ENCODE data around the gene MTA2. TPM values are rescaled to one million over a fixed set of nuclear protein-coding genes. Genes with fewer than 3 reads are reported as not detected.

Gene MTA2
- polyA plus RNA-seq, 1 donor from 2014 or later: 130 TPM

DNA sequence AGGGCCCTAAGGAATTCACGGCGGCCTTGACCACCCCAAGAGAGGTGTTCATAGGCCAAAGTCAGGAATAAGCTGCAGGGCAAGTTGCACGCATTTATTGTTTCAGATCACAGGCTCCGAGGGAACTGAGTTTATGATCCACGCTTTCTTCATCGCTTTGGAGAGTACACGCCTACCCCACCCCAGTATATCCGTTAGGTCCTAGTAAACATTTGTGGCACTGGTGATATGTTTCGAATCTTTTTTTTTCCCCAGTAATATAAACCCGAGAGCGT, 43.9 kb upstream of the MTA2 start:
- TF ChIP-seq, protein P1, sequence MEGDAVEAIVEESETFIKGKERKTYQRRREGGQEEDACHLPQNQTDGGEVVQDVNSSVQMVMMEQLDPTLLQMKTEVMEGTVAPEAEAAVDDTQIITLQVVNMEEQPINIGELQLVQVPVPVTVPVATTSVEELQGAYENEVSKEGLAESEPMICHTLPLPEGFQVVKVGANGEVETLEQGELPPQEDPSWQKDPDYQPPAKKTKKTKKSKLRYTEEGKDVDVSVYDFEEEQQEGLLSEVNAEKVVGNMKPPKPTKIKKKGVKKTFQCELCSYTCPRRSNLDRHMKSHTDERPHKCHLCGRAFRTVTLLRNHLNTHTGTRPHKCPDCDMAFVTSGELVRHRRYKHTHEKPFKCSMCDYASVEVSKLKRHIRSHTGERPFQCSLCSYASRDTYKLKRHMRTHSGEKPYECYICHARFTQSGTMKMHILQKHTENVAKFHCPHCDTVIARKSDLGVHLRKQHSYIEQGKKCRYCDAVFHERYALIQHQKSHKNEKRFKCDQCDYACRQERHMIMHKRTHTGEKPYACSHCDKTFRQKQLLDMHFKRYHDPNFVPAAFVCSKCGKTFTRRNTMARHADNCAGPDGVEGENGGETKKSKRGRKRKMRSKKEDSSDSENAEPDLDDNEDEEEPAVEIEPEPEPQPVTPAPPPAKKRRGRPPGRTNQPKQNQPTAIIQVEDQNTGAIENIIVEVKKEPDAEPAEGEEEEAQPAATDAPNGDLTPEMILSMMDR (IDR thresholded peaks at IDR 0.05; ENCODE audit: poor library complexity, severe bottlenecking): no peak
- no peak for TF ChIP-seq RAD21 (conservative IDR thresholded peaks at IDR 0.05)
- no peak for TF ChIP-seq MXI1 (conservative IDR thresholded peaks at IDR 0.05; ENCODE audit: poor library complexity, severe bottlenecking)
- no peak for TF ChIP-seq EP300 (conservative IDR thresholded peaks at IDR 0.05; ENCODE audit: poor library complexity, severe bottlenecking)
- no peak for TF ChIP-seq SMC3 (conservative IDR thresholded peaks at IDR 0.05; ENCODE audit: poor library complexity)
- no peak for TF ChIP-seq EZH2 (IDR thresholded peaks at IDR 0.05; ENCODE audit: borderline replicate concordance, insufficient read depth, low read length, poor library complexity, severe bottlenecking)
- no peak for TF ChIP-seq TAF1 (IDR thresholded peaks at IDR 0.05; ENCODE audit: low read depth)
- no peak for TF ChIP-seq POLR2AphosphoS5 (IDR thresholded peaks at IDR 0.05)
- TF ChIP-seq, protein P2, sequence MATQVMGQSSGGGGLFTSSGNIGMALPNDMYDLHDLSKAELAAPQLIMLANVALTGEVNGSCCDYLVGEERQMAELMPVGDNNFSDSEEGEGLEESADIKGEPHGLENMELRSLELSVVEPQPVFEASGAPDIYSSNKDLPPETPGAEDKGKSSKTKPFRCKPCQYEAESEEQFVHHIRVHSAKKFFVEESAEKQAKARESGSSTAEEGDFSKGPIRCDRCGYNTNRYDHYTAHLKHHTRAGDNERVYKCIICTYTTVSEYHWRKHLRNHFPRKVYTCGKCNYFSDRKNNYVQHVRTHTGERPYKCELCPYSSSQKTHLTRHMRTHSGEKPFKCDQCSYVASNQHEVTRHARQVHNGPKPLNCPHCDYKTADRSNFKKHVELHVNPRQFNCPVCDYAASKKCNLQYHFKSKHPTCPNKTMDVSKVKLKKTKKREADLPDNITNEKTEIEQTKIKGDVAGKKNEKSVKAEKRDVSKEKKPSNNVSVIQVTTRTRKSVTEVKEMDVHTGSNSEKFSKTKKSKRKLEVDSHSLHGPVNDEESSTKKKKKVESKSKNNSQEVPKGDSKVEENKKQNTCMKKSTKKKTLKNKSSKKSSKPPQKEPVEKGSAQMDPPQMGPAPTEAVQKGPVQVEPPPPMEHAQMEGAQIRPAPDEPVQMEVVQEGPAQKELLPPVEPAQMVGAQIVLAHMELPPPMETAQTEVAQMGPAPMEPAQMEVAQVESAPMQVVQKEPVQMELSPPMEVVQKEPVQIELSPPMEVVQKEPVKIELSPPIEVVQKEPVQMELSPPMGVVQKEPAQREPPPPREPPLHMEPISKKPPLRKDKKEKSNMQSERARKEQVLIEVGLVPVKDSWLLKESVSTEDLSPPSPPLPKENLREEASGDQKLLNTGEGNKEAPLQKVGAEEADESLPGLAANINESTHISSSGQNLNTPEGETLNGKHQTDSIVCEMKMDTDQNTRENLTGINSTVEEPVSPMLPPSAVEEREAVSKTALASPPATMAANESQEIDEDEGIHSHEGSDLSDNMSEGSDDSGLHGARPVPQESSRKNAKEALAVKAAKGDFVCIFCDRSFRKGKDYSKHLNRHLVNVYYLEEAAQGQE (IDR thresholded peaks at IDR 0.05; ENCODE audit: borderline replicate concordance): no peak
- Histone ChIP-seq H3K79me2 (replicated peaks; ENCODE audit: insufficient read depth, low read length) (peaks cover 21% of the 10 kb centered on the region), H3K4me3 (ENCODE audit: low read length) (peak overlapping the region; percentile 99), H3K4me2 (ENCODE audit: low read length) (peak overlapping the region; percentile 92), H3K9me3 (ENCODE audit: low read length) (no peaks in the 10 kb centered on the region), H3K36me3 (ENCODE audit: insufficient read depth, low read length) (no peaks in the 10 kb centered on the region), H4K20me1 (ENCODE audit: insufficient read depth) (no peaks in the 10 kb centered on the region), H3K27ac (ENCODE audit: low read length) (peak overlapping the region; percentile 81), H3K9me2 (ENCODE audit: insufficient read depth, low read length) (no peaks in the 10 kb centered on the region), H3K27me3 (ENCODE audit: insufficient read depth, low read depth, low read length) (no peaks in the 10 kb centered on the region), H3F3A (ENCODE audit: insufficient read depth, low read length, poor library complexity, severe bottlenecking) (no peaks in the 10 kb centered on the region), H3K9ac (ENCODE audit: low read length) (peak overlapping the region; percentile 90), H2AFZ (ENCODE audit: low read depth, low read length) (peak overlapping the region; percentile 33)

DNA sequence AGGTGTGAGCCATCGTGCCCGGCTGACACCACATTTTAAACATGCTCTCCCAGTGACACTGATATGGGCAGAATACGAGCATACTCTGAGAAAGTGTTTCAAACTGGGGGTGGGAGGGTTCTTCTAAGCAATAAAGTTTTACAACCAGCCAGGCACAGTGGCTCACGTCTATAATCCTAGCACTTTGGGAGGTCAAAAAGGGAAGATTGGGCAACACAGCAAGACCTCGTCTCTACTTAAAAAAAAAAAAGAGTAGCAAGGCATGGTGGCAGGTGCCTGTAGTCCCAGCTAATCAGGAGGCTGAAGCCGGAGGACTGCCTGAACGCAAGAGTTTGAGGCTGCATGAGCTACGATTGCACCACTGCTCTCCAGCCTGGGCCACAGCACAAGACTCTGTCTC, 42.6 kb upstream of the MTA2 start:
- H3K9me2 ChIP-seq (ENCODE audit: insufficient read depth, low read length): no peaks in the 10 kb centered on the region
- peaks cover 26% of the 10 kb centered on the region for H3K79me2 ChIP-seq (replicated peaks; ENCODE audit: insufficient read depth, low read length)
- H3F3A ChIP-seq (ENCODE audit: insufficient read depth, low read length, poor library complexity, severe bottlenecking): no peaks in the 10 kb centered on the region
- H3K9me3 ChIP-seq (ENCODE audit: low read length): no peaks in the 10 kb centered on the region
- no peaks in the 10 kb centered on the region for H4K20me1 ChIP-seq (ENCODE audit: insufficient read depth)
- TF ChIP-seq, protein P1 (IDR thresholded peaks at IDR 0.05; ENCODE audit: poor library complexity, severe bottlenecking): no peak
- TF ChIP-seq, protein P2 (IDR thresholded peaks at IDR 0.05; ENCODE audit: borderline replicate concordance): no peak
- no peak for TF ChIP-seq RAD21 (conservative IDR thresholded peaks at IDR 0.05)
- no peak for TF ChIP-seq POLR2AphosphoS5 (IDR thresholded peaks at IDR 0.05)
- TF ChIP-seq SMC3 (conservative IDR thresholded peaks at IDR 0.05; ENCODE audit: poor library complexity): no peak
- TF ChIP-seq MXI1 (conservative IDR thresholded peaks at IDR 0.05; ENCODE audit: poor library complexity, severe bottlenecking): no peak
- TF ChIP-seq EP300 (conservative IDR thresholded peaks at IDR 0.05; ENCODE audit: poor library complexity, severe bottlenecking): no peak
- TF ChIP-seq EZH2 (IDR thresholded peaks at IDR 0.05; ENCODE audit: borderline replicate concordance, insufficient read depth, low read length, poor library complexity, severe bottlenecking): no peak
- no peak for TF ChIP-seq TAF1 (IDR thresholded peaks at IDR 0.05; ENCODE audit: low read depth)
- no peaks in the 10 kb centered on the region for H3K27me3 ChIP-seq (ENCODE audit: insufficient read depth, low read depth, low read length)
- H2AFZ ChIP-seq (ENCODE audit: low read depth, low read length): no peak overlapping the region
- H3K9ac ChIP-seq (ENCODE audit: low read length): no peak overlapping the region
- H3K27ac ChIP-seq (ENCODE audit: low read length): no peak overlapping the region
- H3K4me2 ChIP-seq (ENCODE audit: low read length): no peak overlapping the region
- no peaks in the 10 kb centered on the region for H3K36me3 ChIP-seq (ENCODE audit: insufficient read depth, low read length)
- no peak overlapping the region for H3K4me3 ChIP-seq (ENCODE audit: low read length)
